Activated CD8-positive, alpha-beta memory T cell treated with anti-CD3 and anti-CD28 coated beads, Interleukin-2, amount 50 U/mL, for 4 hours (primary cell): ENCODE measurements around the gene IVL.

Experiments
- DNase-seq: peaks from one replicate; pipeline ENCODE4 v3.0.0-alpha.2; 2020

IVL gene

DNA sequence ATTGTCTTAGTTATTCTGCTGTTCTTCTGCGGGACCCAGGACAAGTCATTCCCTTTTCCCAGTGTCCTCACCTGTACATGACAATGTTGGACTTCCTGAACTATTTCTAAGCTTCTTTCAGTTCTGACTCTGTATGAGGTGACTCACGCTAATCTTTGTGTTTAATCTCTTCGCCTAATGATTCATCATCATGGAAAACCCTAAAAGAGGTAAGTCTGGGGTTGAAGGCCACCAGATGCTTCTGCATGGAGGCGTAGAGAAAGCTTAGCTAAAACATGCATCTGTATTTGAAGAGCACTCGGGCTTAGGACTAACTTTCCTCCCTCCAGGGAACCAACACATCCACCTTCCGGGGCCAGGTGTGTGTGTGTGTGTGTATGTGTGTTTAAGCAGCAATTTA, 46.1 kb downstream of the IVL start:
- DNase-seq = no peak

DNA sequence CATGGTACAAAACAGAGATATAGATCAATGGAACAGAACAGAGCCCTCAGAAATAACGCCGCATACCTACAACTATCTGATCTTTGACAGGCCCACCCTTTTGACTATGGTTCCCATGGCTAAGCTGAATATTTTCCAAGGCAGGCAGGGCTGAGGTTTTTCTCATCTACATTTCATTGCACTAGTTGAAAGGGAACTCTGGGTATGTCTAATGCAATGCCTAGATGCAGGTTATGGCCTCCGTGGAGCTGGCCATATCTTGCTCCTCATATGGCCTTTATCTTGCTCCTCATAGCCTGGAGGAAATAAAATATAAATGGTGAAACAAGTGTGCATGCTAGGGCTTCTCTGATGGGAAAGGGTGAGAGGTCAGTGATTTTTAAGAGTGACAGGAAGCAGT, 49.2 kb downstream of the IVL start:
- DNase-seq = no peak

DNA sequence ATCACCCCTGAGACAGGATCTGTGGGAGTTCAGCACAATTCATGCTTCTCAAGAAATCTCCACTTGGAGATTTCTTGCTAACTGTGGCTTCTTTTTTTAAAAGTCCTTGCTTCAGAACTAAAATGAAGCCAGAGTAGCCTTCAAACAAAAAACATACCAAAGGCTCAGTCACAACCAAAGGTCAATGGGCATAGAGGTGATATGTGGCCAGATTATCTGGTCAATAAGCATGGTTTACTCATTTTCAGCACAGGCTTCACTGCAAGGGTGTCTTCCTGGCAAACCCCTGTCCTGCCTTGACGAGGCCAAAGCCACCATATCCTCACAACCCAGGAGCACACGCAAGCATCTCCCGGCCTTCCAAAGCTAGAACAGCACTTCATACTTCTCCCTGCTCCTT, 50.9 kb downstream of the IVL start:
- no peak for DNase-seq

DNA sequence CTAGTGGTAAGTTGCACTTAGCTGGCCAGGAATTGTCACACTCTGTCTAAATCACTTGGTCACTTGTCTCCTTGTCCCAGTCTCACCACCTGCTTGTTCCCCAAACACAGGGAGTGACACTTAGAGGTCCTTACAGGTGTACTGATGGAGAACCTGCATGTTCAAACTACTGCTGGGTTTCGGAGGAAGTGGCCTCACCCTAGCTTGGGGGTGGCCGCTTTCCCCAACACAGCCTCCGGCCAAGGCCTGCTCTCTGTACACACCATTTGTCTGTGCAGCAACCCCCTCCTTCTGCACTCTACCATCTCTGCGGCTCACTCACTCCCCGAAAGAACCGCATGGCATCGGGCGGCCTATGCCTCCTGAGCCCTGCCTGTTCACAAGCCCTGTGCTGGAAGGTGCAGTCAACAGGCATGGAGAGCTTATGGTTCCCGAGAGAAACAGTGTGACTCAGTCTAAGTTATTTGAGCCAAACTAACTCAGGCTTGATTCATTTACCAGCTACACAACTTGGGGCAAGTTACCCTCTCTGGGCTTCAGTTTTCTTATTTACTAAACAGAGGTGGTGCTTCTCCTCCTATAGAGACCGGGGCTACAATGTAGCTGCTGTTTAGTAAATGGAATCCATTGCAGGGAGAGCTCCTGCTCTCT, 51.6 kb downstream of the IVL start:
- no peak for DNase-seq

DNA sequence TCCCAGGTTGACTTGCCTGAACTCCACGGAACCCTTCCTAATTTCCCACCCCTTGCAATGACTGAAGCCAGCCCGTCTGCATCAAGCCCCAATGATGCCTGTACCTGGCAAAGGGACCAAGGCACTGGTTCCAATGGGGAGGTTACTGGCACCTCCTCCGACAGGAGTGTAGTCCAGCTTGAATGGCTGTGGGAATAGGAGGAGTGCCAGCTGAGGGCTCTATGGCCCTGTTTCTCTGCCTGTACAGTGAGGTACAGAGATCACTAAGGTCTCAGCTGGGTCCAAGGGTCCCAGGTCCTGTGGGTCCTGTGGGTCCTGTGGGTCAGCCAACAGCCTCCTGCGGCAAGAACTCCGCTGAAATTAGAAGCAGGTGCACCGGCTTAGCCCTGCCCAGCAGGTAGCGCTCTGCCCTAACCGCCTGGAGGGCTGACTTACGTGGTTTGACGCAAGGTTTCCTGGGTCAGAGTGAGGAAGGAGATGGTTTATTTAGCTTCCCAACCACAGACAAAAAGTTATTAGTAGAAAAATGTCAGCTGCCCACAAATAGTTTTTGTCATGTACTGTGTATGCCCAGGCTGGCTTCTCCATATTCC, 52.2 kb downstream of the IVL start:
- no peak for DNase-seq
